Ureter (tissue), 1 donor: Measurements from ENCODE around the gene CREB5. TPM values are rescaled to one million over a fixed set of nuclear protein-coding genes. Genes with fewer than 3 reads are reported as not detected.
"Not testable (repeated sequence)": the region's sequence is repeated elsewhere in the genome, so short reads cannot be mapped to it uniquely, and the experiment has no call there.

Source experiments
- DNase-seq: peaks from one replicate; pipeline ENCODE4 v3.0.0-alpha.2; 2020; ENCODE audit warnings: low spot score
- total RNA-seq: library from RNA; stranded (reverse); gene quantifications from one replicate; pipeline ENCODE4 v1.2.4, GENCODE V29; 2023
- donor health status: DM: yes; HTN: yes; CAD: no.

The CREB5 gene
- total RNA-seq, 1 donor from 2014 or later: 10.6 TPM

DNA sequence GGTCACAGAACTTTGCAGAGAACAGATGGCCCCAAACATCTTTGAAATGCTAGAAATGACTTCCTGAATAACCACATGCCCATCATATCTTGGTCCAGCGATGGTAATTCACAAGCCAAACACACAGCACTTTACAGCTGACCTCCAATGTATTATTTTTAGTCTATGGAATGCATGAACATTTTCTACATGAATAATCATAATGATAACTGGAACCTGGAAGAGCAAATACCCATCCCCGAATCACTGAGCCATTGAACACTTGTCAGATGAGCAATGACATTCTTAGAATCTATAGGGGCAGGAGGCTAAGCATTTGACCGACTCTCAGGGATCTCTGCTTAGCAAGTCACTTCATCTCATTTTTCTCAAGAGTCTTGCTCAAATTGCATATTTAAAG is 167.3 kb downstream of the CREB5 start:
- DNase-seq: no peak

DNA sequence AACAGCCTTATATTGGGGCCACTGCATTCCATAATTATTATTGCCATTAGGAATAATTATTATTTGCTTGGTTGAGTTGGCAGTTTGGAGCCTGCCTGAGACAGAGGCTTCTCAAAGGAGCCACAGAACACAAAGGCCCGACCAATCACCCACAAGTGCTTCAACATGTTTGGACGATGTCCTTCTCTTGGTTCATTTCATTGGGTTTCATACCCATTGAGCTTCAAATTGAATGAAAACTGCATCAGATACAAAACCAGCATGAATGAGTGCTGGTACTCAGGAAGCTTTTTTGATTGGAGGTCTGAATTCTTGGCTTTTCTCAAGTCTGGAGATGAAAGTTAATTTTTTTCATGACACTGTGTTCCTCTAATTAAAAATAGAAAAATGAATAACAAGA is 168.3 kb downstream of the CREB5 start:
- DNase-seq: no peak

- DNase-seq: no peak
Observed at GRCh38 chr7:28581351-28581750, 169.0 kb downstream of the CREB5 start.

- DNase-seq: no peak
Observed at GRCh38 chr7:28582226-28582625, 169.9 kb downstream of the CREB5 start.

GRCh38 chr7:28584235-28584634 is 171.9 kb downstream of the CREB5 start:
- no peak for DNase-seq

GRCh38 chr7:28586736-28587135 is 174.4 kb downstream of the CREB5 start:
- DNase-seq: no peak

DNA sequence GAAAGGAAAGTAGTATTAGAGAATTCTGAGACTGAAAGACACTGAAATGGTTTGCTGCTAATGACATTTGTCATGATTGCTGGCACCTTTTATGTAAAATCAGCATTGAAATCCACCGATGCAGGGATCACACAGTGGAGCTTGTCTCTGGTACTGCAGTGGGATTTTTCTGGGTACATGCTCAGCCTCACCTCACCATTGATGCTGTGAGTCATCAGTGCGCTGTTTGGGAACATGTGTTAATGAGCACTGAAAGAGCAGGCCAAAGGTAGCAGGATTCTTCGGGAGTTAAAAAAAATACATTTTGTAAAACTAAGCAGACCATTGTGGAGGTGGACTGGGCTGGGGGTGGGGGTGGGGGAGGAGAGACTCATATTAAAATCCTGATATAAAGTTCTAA is 174.9 kb downstream of the CREB5 start:
- no peak for DNase-seq

DNA sequence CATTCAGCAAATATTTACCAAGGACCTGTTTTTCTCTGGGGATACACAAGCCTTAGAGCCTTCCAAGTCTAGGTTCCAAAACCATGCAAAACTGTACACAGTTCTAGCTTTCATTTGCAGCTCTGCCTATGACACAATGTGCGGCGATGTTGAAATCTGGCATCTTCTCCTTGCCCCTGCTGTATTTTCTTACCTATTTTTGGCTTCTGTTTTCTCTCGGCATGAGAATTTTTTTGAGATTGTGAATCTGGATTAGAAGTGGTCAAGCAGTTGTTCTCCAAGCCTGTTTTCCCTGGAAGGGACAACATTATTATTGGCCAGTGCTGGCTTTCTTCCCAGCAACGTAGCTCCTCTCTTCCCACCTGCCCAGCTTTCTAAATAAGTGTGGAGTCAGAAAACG is 176.3 kb downstream of the CREB5 start:
- DNase-seq: no peak

DNA sequence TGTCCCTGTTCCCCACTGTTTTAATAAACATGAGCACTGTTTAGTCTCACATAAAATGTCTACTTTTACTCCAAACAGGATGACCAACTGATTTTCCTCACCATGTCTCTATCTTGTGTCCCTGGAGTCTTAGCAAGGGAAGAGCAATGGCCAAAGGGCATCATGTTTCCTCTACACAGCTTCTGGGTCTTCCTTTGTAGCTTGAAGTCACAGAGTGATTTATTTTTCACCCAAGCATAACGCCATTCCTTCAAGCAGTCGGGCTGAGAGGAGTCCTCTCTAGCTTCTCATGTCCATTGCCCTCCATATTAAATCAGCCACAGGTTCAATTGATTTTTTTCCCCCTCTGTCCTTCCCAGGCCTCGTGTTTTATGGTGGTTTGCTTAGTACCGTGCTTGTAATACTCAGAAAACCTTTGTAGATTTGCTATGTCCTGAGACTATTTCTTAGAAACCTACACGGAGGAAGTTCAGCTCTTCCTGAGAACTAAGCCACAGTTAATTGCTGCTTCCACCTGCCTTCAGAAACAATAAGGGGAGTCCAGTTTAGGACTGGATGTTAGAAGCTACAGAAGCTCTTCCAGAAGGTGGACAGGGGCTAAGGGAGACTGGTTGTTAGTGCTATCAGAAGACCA is 178.8 kb downstream of the CREB5 start:
- DNase-seq: no peak

GRCh38 chr7:28591725-28592349 is 179.5 kb downstream of the CREB5 start:
- no peak for DNase-seq

DNA sequence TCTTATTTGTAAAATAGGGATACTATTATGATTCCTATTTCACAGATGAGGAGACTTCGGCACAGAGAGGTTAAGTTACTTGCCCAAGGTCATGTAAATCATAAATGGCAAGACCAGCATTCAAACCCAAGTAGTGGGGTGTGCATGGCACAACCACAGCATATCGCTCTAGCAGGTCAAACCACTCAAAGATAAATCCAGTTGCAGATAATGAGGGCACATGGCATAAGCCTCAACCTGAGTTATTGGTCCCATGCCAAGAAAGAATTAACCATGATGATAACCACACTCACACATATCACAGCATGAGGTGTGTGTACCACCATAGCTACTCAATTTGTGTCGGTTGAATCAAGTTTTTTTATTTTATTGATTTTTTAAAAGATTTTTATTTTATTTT is 180.5 kb downstream of the CREB5 start:
- DNase-seq: no peak

DNA sequence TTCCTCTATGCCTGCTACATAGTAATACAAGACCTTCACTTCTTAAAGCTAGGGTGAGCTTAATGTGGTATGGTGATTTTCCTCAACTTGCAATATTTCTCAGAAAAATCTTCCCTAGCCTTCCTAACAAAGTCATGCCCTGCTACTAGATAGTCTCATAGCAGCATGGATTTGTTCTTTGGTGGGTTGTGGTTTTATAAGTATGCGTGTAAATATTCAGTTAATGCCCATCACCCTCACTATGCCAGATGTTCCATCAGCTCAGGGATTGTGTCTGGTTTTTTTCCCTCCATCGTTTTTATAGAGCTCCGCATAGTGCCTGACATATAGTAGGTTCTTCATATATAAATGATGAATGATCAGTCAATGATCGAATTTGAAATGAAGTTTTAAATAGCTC is 182.8 kb downstream of the CREB5 start:
- DNase-seq: no peak

DNA sequence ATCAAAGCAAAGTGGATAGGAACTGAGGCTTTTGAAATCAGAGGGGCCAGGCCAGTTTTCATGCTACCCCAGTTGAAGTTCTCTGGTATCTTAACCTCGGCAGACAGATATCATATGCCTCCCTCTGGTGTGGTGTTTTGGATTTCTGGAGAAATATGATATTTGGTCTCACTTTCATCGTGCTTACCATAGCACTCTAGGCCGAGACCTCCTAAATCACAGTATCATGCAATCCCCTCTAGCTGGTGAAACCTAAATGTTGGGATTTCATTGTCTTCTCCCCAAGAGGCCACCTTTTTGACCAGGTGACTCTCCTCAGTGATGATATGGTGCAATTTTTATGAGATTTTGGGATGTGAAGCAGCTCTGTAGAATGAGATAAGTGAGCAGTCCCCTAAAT is 183.5 kb downstream of the CREB5 start:
- DNase-seq: no peak

- DNase-seq: no peak
Observed at GRCh38 chr7:28596245-28596935, 184.1 kb downstream of the CREB5 start.

- DNase-seq: no peak
Observed at GRCh38 chr7:28597284-28597683, 185.0 kb downstream of the CREB5 start.

DNA sequence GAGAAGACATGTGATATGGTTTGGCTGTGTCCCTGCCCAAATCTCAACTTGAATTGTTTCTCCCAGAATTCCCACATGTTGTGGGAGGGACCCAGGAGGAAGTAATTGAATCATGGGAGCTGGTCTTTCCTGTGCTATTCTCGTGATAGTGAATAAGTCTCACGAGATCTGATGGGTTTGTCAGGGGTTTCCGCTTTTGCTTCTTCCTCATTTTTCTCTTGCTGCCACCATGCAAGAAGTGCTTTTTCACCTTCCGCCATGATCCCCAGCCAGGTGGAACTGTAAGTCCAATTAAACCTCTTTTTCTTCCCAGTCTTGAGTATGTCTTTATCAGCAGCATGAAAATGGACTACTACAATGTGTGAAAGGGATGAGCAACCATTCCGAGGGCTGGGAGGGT is 185.7 kb downstream of the CREB5 start:
- DNase-seq: not testable (repeated sequence)

GRCh38 chr7:28598586-28598985 is 186.3 kb downstream of the CREB5 start:
- DNase-seq: no peak

GRCh38 chr7:28599411-28599810 is 187.1 kb downstream of the CREB5 start:
- no peak for DNase-seq

DNA sequence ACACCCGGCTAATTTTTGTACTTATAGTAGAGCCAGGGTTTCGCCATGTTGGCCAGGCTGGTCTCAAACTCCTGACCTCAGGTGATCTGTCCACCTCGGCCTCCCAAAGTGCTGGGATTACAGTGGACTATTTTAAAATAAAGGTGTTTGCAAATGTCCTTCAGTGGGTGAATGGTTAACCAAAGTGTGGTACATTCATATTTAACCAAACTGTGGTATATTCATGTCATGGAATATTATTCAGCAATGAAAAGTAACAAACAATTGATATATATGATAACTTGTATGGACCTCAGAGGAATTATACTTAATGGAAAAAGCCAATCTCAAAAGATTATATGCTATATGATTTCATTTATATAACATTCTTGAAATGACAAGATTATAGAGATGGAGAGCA is 190.0 kb downstream of the CREB5 start:
- DNase-seq: no peak

GRCh38 chr7:28605427-28606085 is 193.2 kb downstream of the CREB5 start:
- DNase-seq: no peak

DNA sequence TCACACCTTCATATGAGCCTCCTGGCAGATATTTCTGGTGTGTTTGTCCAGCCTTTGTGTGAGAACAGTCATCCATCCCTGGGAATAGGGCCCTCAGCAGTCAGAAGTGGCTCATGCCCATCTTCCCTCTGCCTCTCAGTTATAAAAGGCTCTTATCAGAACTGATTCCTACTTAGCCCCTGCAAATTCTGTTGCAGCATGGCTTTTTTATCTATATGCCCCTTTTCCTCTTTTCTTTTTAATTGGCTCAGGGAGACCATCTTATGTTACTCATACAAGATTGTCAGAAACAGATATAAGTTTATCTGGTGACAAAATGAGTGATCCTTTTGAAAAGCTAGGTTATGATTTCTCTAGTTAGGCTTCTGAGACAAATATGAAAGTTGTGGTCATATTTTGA is 194.1 kb downstream of the CREB5 start:
- DNase-seq: no peak

GRCh38 chr7:28607855-28608193 is 195.5 kb downstream of the CREB5 start:
- DNase-seq: no peak

DNA sequence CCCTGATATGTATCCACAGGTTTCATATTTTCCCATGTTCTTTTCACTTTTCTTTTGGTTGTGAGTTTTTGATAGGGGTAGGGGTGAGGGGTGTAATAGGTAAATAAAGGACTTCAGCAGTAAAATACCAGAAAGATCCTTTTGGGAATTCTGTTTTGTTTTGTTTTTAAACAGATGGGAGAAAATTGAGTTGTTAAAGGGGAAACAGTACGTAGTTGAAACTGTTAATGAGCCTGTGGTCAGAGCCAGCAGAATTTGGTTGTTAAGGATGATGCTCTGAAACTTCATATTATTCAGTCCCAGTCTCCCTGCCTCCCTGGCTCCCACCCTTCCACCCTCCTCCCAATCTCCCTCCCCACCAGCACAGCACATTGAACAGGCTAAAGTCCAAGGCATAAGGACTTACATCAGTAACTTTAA is 195.9 kb downstream of the CREB5 start:
- no peak for DNase-seq
